Naive thymus-derived CD4-positive, alpha-beta T cell (primary cell): ENCODE results near the gene GAS7. TPM values are rescaled to one million over a fixed set of nuclear protein-coding genes. Genes with fewer than 3 reads are reported as not detected.

Experiments used
- ATAC-seq: fragments of 150-1000 bp; cut with Tn5 transposase; 2 replicates; pipeline ENCODE4 v1.10.0; 2021; ENCODE audit warnings: mild to moderate bottlenecking, moderate library complexity
- CTCF ChIA-PET: fragments of 350-600 bp; sonication (Branson Sonifier 250); formaldehyde crosslinking; loops from one replicate; lab custom pipeline; 2021; ENCODE audit warnings: antibody characterized with exemption; lab: Charles Lee
- POLR2A ChIA-PET: fragments of 350-600 bp; sonication (Branson Sonifier 250); formaldehyde crosslinking; loops from one replicate; lab custom pipeline; 2021; ENCODE audit warnings: antibody characterized with exemption, inconsistent platforms; lab: Charles Lee
- DNase-seq, 9 donors: peaks; one replicate each; pipeline versions ENCODE4 v3.0.0 to v3.0.0-alpha.2; 2020 to 2022; ENCODE audit warnings: mixed read lengths in 1 of 9
- H3K27ac ChIP-seq: one replicate; pipeline ENCODE4 v1.7.0; 2013; ENCODE audit warnings: mild to moderate bottlenecking, low read depth, low read length, moderate library complexity
- H3K27me3 ChIP-seq, 2 donors: one replicate each; pipeline ENCODE4 v1.7.0; 2013; ENCODE audit warnings: low read length in 2 of 2, mild to moderate bottlenecking in 2 of 2, moderate library complexity in 2 of 2; ENCODE audit not compliant: control insufficient read depth in 2 of 2, insufficient read depth in 2 of 2
- H3K36me3 ChIP-seq, 3 experiments: 1 replicate in 2 of 3; 2 replicates in 1 of 3; pipeline ENCODE4 v1.7.0; 2013; ENCODE audit warnings: low read length in 3 of 3, mild to moderate bottlenecking in 3 of 3, moderate library complexity in 1 of 3; ENCODE audit not compliant: insufficient read depth in 3 of 3, control insufficient read depth in 2 of 3
- H3K4me1 ChIP-seq, 2 donors: one replicate each; pipeline ENCODE4 v1.7.0; 2013; ENCODE audit warnings: low read length in 2 of 2, mild to moderate bottlenecking in 2 of 2, moderate library complexity in 1 of 2; ENCODE audit not compliant: control insufficient read depth in 2 of 2, insufficient read depth in 2 of 2
- H3K4me3 ChIP-seq: 2 replicates; pipeline ENCODE4 v1.7.0; 2013; ENCODE audit warnings: mild to moderate bottlenecking, low read length
- H3K9me3 ChIP-seq, 3 experiments: 1 replicate in 2 of 3; 2 replicates in 1 of 3; pipeline ENCODE4 v1.7.0; 2013; ENCODE audit warnings: low read length in 3 of 3; ENCODE audit not compliant: control insufficient read depth in 2 of 3
- H3K27ac Mint-ChIP-seq, 9 donors: one replicate each; pipeline ENCODE4 v1.8.0; 2020 to 2022; ENCODE audit warnings: mixed read lengths in 9 of 9, mild to moderate bottlenecking in 8 of 9, moderate library complexity in 5 of 9, inconsistent platforms in 2 of 9
- H3K27me3 Mint-ChIP-seq, 5 donors: one replicate each; pipeline ENCODE4 v1.8.0; 2021 to 2022; ENCODE audit warnings: mixed read lengths in 5 of 5, mild to moderate bottlenecking in 1 of 5
- H3K36me3 Mint-ChIP-seq, 5 donors: one replicate each; pipeline ENCODE4 v1.8.0; 2020 to 2022; ENCODE audit warnings: mixed read lengths in 5 of 5, mild to moderate bottlenecking in 3 of 5, inconsistent platforms in 1 of 5
- H3K4me1 Mint-ChIP-seq, 7 donors: one replicate each; pipeline ENCODE4 v1.8.0; 2020 to 2022; ENCODE audit warnings: mixed read lengths in 7 of 7, mild to moderate bottlenecking in 3 of 7, inconsistent platforms in 1 of 7
- H3K4me3 Mint-ChIP-seq, 10 donors: one replicate each; pipeline ENCODE4 v1.8.0; 2020 to 2022; ENCODE audit warnings: mild to moderate bottlenecking in 10 of 10, mixed read lengths in 10 of 10, moderate library complexity in 6 of 10, inconsistent platforms in 2 of 10
- H3K9me3 Mint-ChIP-seq, 11 donors: one replicate each; pipeline ENCODE4 v1.8.0; 2020 to 2022; ENCODE audit warnings: mixed read lengths in 11 of 11, mild to moderate bottlenecking in 4 of 11, inconsistent platforms in 1 of 11, moderate library complexity in 1 of 11
- intact Hi-C, 2 donors: fragments of 100-400 bp; cut with micrococcal nuclease; formaldehyde crosslinking; loops; one replicate each; pipeline ENCODE4 v1.15.1; 2023
- polyA plus RNA-seq, 2 donors: library from polyadenylated mRNA; unstranded; fragments of 300-500 nt; fragmentation: Illumina TruSeq; gene quantifications; one replicate each; pipeline ENCODE4 v1.2.3, GENCODE V29; 2021
- total RNA-seq, 6 experiments: library from RNA in 5 of 6; stranded (reverse) in 5 of 6; gene quantifications; 1 replicate in 5 of 6; 2 replicates in 1 of 6; pipeline ENCODE4 v1.2.3 and lab custom pipeline; 2021 to 2026

GAS7 gene
- total and polyA plus RNA-seq, 7 experiments from 2014 or later: 0.09 to 54.3 (median 3.3) TPM

DNA sequence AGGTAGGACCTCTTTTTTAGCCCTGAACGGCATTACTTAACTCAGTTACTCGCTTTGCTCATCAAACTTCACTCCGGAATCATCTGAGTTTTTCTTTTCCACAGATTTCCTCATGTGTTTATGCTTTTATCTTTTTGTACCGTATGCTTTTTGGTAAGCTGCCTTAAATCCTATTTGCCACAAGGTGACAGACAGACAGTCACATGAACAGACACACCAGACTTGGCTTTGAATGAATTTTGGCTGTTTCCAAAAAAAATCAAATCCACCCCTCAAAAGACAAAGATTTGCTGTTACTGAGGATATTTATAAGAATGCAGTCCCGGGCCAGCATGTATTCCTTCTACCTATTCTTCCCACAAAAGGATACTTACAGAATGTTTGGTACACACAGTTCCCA is 10.9 kb downstream of the GAS7 start:
- ATAC-seq (no peak), DNase-seq (no peak)
- ChIA-PET CTCF (interaction anchor here (0.7 kb wide), 1 partner anchor 8 kb away, joined by 3 read pairs; no protein-coding TSS in a partner anchor), POLR2A (no interaction called here)
- no peaks in the 10 kb centered on the region for H3K36me3 ChIP-seq
- no peak overlapping the region for H3K4me3 ChIP-seq
- H3K36me3 Mint-ChIP-seq: no peaks in the 10 kb centered on the region
- H3K4me1 ChIP-seq: no peaks in the 10 kb centered on the region
- no peaks in the 10 kb centered on the region for H3K9me3 ChIP-seq
- no peak overlapping the region for H3K4me3 Mint-ChIP-seq
- H3K27me3 Mint-ChIP-seq: peaks cover 0 to 7% (median 2%) of the 10 kb centered on the region in 5 donors
- H3K9me3 Mint-ChIP-seq: peaks cover 0 to 10% (median 0%) of the 10 kb centered on the region in 11 donors
- H3K27ac Mint-ChIP-seq: no peak overlapping the region
- no peaks in the 10 kb centered on the region for H3K27me3 ChIP-seq
- intact Hi-C loops: no loop called here
- H3K4me1 Mint-ChIP-seq: peaks cover 0 to 2% (median 0%) of the 10 kb centered on the region in 7 donors
- H3K27ac ChIP-seq: no peak overlapping the region

DNA sequence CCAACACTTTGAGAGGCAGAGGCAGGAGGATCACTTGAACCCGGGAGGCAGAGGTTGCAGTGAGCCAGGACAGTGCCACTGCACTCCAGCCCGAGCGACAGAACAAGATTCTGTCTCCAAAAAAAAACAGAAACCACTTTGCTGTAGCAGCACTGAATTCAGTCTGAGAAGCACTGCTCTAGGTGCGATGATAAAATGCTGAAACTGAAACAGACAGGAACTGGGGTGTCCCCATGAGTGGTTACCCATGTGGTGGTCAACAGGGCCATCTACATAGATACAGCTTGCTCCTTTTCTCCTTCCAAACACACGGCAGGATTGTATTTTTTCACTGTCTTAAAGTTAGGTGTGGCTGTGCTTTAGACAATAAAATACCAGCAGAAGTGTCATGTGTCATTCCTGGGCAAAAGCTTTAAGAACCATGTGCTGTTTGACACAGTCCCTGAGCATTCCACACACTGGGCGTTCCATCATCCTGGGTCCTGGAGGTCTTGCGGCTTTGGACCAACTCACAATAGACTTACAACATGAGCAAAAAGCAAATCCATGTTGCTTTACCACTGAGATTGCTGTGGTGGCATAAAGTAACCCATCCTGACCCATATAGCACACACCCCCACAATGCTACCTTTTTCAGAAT is 11.5 kb downstream of the GAS7 start:
- Mint-ChIP-seq H3K27ac (no peak overlapping the region), H3K36me3 (no peaks in the 10 kb centered on the region), H3K27me3 (peaks cover 0 to 7% (median 2%) of the 10 kb centered on the region in 5 donors), H3K4me1 (peaks cover 0 to 7% (median 0%) of the 10 kb centered on the region in 7 donors), H3K9me3 (peaks cover 0 to 6% (median 0%) of the 10 kb centered on the region in 11 donors), H3K4me3 (no peak overlapping the region)
- Histone ChIP-seq H3K36me3 (no peaks in the 10 kb centered on the region), H3K4me1 (no peaks in the 10 kb centered on the region), H3K4me3 (no peak overlapping the region), H3K27ac (no peak overlapping the region), H3K9me3 (no peaks in the 10 kb centered on the region), H3K27me3 (no peaks in the 10 kb centered on the region)
- DNase-seq (no peak), ATAC-seq (peak; percentile 27)
- intact Hi-C loops: no loop called here
- ChIA-PET CTCF (interaction anchor here (0.7 kb wide), 1 partner anchor 8 kb away, joined by 3 read pairs; no protein-coding TSS in a partner anchor), POLR2A (no interaction called here)

DNA sequence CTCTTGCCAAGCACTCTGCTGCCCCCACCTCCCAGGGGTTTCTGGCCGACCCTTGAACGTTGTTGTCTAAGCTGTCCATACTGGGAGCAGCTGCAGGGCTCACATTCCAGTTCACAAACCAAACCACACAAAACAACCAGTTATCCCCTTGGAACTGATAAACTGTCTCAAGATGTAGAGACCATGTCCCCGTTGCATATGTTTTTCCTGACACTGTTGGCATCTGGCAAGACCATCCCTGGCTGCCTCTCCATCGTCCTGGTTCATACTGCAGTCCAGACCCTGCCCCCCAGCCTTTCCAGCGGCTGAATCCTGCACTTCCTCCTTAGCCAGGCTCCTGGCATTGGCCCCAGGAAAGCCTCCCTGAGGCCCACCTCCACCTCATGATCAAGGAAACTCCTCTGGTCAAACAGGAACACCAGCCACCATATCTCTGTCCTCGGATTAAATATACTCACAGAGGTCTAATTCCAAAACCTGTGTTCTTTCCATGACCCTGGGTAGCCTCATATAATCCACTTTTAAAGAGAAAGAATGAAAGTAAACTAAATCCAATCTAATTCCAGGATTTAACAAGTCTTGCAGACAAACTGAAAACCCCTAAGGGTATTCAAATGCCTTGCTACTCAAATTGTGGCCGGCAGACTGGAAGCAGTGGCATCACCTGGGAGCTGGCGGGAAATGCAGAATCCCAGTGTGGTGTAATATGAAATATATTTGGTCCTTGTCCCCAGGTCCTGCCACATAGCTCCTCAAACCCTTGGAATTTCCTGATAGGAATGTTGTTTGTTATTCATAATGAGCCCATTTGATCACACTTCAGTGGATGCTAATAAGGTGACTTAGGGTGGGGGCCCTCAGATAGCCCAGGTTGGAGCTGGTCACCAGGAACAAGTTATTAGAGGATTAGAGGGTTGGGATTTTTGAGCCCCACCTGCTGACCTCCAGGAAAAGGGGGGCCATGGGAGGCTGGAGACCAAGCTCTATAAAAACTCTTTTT is 14.2 kb downstream of the GAS7 start:
- CTCF ChIA-PET: interaction anchor here (0.6 kb wide), 1 partner anchor 43 kb away, joined by 6 read pairs; no protein-coding TSS in a partner anchor
- Histone ChIP-seq H3K27ac (no peak overlapping the region), H3K4me1 (no peaks in the 10 kb centered on the region), H3K27me3 (no peaks in the 10 kb centered on the region), H3K4me3 (no peak overlapping the region), H3K9me3 (no peaks in the 10 kb centered on the region), H3K36me3 (no peaks in the 10 kb centered on the region)
- H3K27ac Mint-ChIP-seq: peak overlapping the region in 1 of 9 donors; percentile 2
- H3K4me1 Mint-ChIP-seq: peaks cover 0 to 13% (median 0%) of the 10 kb centered on the region in 7 donors
- peaks cover 0 to 4% (median 2%) of the 10 kb centered on the region in 5 donors for H3K27me3 Mint-ChIP-seq
- peaks cover 0 to 4% (median 0%) of the 10 kb centered on the region in 11 donors for H3K9me3 Mint-ChIP-seq
- H3K36me3 Mint-ChIP-seq: no peaks in the 10 kb centered on the region
- intact Hi-C loops: no loop called here
- no peak for ATAC-seq
- POLR2A ChIA-PET: no interaction called here
- no peak for DNase-seq
- H3K4me3 Mint-ChIP-seq: no peak overlapping the region

DNA sequence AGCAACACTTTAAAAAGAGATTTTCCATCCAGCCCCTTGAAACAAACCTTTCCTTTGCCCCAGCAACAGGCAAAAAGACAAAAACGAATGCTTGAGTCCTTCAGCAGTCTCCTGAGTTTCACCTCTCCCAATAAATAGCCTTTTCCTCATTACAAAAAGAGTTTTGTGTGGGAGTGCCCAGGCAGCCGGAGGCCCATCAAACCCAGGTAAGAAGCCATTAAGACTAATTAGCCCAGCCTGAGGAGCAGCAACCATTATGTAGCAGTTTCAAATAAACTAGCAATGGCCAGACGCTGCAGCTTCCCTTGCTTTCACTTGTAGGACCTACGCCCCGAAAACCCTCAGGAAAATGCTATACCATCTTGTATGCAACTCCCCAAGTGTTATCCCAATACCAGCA is 15.6 kb downstream of the GAS7 start:
- H3K27ac Mint-ChIP-seq: no peak overlapping the region
- Histone ChIP-seq H3K9me3 (no peaks in the 10 kb centered on the region), H3K27ac (no peak overlapping the region), H3K27me3 (no peaks in the 10 kb centered on the region), H3K4me3 (no peak overlapping the region), H3K36me3 (no peaks in the 10 kb centered on the region), H3K4me1 (no peaks in the 10 kb centered on the region)
- H3K27me3 Mint-ChIP-seq: peaks cover 0 to 2% (median 0%) of the 10 kb centered on the region in 5 donors
- H3K4me3 Mint-ChIP-seq: no peak overlapping the region
- peaks cover 0 to 19% (median 0%) of the 10 kb centered on the region in 7 donors for H3K4me1 Mint-ChIP-seq
- ChIA-PET POLR2A (no interaction called here), CTCF (no interaction called here)
- no peak for DNase-seq
- H3K36me3 Mint-ChIP-seq: no peaks in the 10 kb centered on the region
- ATAC-seq: no peak
- intact Hi-C loops: no loop called here
- no peaks in the 10 kb centered on the region for H3K9me3 Mint-ChIP-seq

DNA sequence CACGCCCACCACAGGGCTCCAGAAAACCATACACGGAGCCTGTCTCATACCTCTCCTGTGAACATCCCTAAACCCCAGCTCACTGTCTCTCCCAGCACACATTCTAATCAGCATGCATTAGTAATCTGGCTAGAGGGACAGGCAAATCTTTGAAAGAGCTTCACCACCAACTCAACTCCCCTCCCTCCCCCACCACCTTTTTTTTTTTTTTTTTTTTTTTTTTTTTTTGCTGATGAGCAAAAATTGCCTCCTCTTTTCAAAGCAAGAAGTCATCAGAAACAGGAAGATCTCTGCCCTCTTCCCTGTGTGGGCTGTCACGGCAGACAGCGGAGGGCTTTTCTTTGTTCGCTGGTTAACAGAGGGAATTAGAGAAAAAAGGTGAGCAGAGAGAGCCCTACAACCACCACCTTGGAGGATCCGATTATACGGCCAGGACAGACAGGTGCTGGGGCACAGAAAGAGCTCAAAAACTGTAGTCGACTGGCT is 19.9 kb downstream of the GAS7 start:
- Mint-ChIP-seq H3K4me1 (peaks cover 0 to 19% (median 0%) of the 10 kb centered on the region in 7 donors), H3K4me3 (no peak overlapping the region)
- CTCF ChIA-PET: no interaction called here

DNA sequence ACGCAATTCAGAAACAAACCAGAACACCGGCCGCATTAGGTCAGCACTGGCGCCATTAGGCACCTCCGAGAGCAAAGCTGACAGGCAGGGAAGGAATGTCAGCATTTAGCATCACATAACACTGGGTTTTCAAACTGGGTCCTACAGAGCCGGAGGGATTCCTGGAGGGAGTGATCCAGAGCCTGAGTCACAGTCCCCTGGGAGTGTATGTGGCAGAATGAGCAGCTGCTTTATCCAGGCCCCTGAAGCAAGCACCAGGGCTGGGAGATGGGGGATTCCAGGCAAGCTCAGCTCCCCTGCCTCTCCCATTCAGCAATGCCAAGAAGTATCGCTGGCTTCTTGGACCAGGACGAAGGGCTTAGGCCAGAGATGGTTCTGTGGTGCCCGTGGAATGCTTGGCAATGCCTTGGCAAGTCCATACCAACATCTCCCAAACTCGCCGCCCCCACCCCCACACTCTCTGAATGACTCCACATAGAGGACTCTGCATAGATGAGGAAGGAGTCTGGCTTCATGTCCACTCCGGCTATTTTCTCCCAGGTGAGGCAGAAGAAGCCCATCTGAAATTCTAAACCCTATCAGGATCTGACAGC is 20.4 kb downstream of the GAS7 start:
- Mint-ChIP-seq H3K4me3 (no peak overlapping the region), H3K4me1 (peaks cover 0 to 19% (median 0%) of the 10 kb centered on the region in 7 donors), H3K36me3 (no peaks in the 10 kb centered on the region), H3K27me3 (peaks cover 0 to 15% (median 0%) of the 10 kb centered on the region in 5 donors), H3K9me3 (peaks cover 0 to 2% (median 0%) of the 10 kb centered on the region in 11 donors), H3K27ac (no peak overlapping the region)
- ATAC-seq: no peak
- intact Hi-C loops: no loop called here
- CTCF ChIA-PET: no interaction called here
- no peaks in the 10 kb centered on the region for H3K27me3 ChIP-seq
- no peak overlapping the region for H3K4me3 ChIP-seq
- H3K27ac ChIP-seq: no peak overlapping the region
- no peaks in the 10 kb centered on the region for H3K4me1 ChIP-seq
- POLR2A ChIA-PET: no interaction called here
- H3K36me3 ChIP-seq: no peaks in the 10 kb centered on the region
- H3K9me3 ChIP-seq: no peaks in the 10 kb centered on the region
- no peak for DNase-seq

More for the DNA sequence above, 19.9 kb downstream of the GAS7 start:
- ATAC-seq (no peak), DNase-seq (no peak)
- Mint-ChIP-seq H3K9me3 (no peaks in the 10 kb centered on the region), H3K36me3 (no peaks in the 10 kb centered on the region), H3K27ac (no peak overlapping the region), H3K27me3 (peaks cover 0 to 9% (median 0%) of the 10 kb centered on the region in 5 donors)
- Histone ChIP-seq H3K27me3 (no peaks in the 10 kb centered on the region), H3K36me3 (no peaks in the 10 kb centered on the region), H3K9me3 (no peaks in the 10 kb centered on the region), H3K27ac (no peak overlapping the region), H3K4me3 (no peak overlapping the region), H3K4me1 (no peaks in the 10 kb centered on the region)
- POLR2A ChIA-PET: no interaction called here
- intact Hi-C loops: no loop called here
